CD4-positive, alpha-beta T cell (primary cell): ENCODE results near the gene IQCE. TPM values are rescaled to one million over a fixed set of nuclear protein-coding genes. Genes with fewer than 3 reads are reported as not detected.

ENCODE experiments used
- ATAC-seq: fragments of 200-7000 bp; cut with Tn5 transposase; one replicate; pipeline ENCODE4 v1.10.0; 2022; ENCODE audit warnings: mild to moderate bottlenecking; ENCODE audit not compliant: poor library complexity
- CTCF ChIA-PET: fragments of 350-600 bp; sonication (Branson Sonifier 250); formaldehyde crosslinking; loops from one replicate; lab custom pipeline; 2021; ENCODE audit warnings: antibody characterized with exemption, inconsistent platforms; lab: Charles Lee
- POLR2A ChIA-PET: fragments of 350-600 bp; sonication (Branson Sonifier 250); formaldehyde crosslinking; loops from one replicate; lab custom pipeline; 2021; ENCODE audit warnings: antibody characterized with exemption, inconsistent platforms; lab: Charles Lee
- DNase-seq, 14 experiments: peaks; one replicate each; pipeline ENCODE4 v3.0.0-alpha.2; 2013 to 2020; ENCODE audit warnings: mixed read lengths in 2 of 14
- H3K27ac ChIP-seq, 2 donors: one replicate each; pipeline versions ENCODE4 v1.5.1 to v1.7.0; 2013; ENCODE audit warnings: low read length in 2 of 2, low read depth in 1 of 2, mild to moderate bottlenecking in 1 of 2
- H3K27me3 ChIP-seq, 2 experiments: 1 replicate in 1 of 2; 2 replicates in 1 of 2; pipeline versions ENCODE4 v1.6.1 to v1.7.0; 2013; ENCODE audit warnings: low read length in 2 of 2, control low read depth in 1 of 2, mild to moderate bottlenecking in 1 of 2, moderate library complexity in 1 of 2; ENCODE audit not compliant: insufficient read depth in 2 of 2, control insufficient read depth in 1 of 2
- H3K36me3 ChIP-seq: one replicate; pipeline ENCODE4 v1.6.1; 2013; ENCODE audit warnings: low read length, control low read depth; ENCODE audit not compliant: insufficient read depth
- H3K4me1 ChIP-seq: one replicate; pipeline ENCODE4 v1.6.1; 2013; ENCODE audit warnings: low read length, control low read depth; ENCODE audit not compliant: insufficient read depth
- H3K4me3 ChIP-seq: one replicate; pipeline ENCODE4 v1.5.1; 2013; ENCODE audit warnings: mild to moderate bottlenecking, low read length, moderate library complexity
- H3K9me3 ChIP-seq, 2 experiments: 1 replicate in 1 of 2; 2 replicates in 1 of 2; pipeline versions ENCODE4 v1.6.1 to v1.7.0; 2013; ENCODE audit warnings: low read length in 2 of 2, mild to moderate bottlenecking in 2 of 2, control low read depth in 1 of 2, moderate library complexity in 1 of 2; ENCODE audit not compliant: control insufficient read depth in 1 of 2, insufficient read depth in 1 of 2
- H3K27ac Mint-ChIP-seq: one replicate; pipeline ENCODE4 v1.8.0; 2020; ENCODE audit warnings: mixed read lengths
- H3K27me3 Mint-ChIP-seq: one replicate; pipeline ENCODE4 v1.8.0; 2021; ENCODE audit warnings: mixed read lengths
- H3K36me3 Mint-ChIP-seq: one replicate; pipeline ENCODE4 v1.8.0; 2021; ENCODE audit warnings: low read depth, mixed read lengths
- H3K4me1 Mint-ChIP-seq: one replicate; pipeline ENCODE4 v1.8.0; 2021; ENCODE audit warnings: low read depth, mixed read lengths
- H3K4me3 Mint-ChIP-seq: one replicate; pipeline ENCODE4 v1.8.0; 2020; ENCODE audit warnings: mild to moderate bottlenecking, mixed read lengths
- H3K9me3 Mint-ChIP-seq: one replicate; pipeline ENCODE4 v1.8.0; 2020; ENCODE audit warnings: mixed read lengths
- intact Hi-C, 2 experiments: fragments of 100-400 bp; cut with DNase I in 1 of 2; cut with micrococcal nuclease in 1 of 2; formaldehyde crosslinking; loops; one replicate each; pipeline versions ENCODE4 v1.15.1 to v1.9.0; 2023 to 2025; cut with DNase I, micrococcal nuclease
- total RNA-seq, 174 experiments: library from RNA in 2 of 174; stranded (reverse) in 2 of 174; gene quantifications; one replicate each; pipeline ENCODE4 v1.2.3 and lab custom pipeline; 2021 to 2026
- TF ChIP-seq, protein P1 (sequence below): fragments of 200-600 bp; IDR thresholded peaks from one replicate; pipeline ENCODE4 v1.8.0; 2022; ENCODE audit warnings: antibody characterized with exemption, mild to moderate bottlenecking

IQCE gene
- total RNA-seq, 2 experiments from 2014 or later: 4.3 to 5.6 TPM

GRCh38 chr7:2595258-2595860, 36.6 kb downstream of the IQCE start:
- no peaks in the 10 kb centered on the region for H3K4me1 Mint-ChIP-seq
- no peaks in the 10 kb centered on the region for H3K9me3 Mint-ChIP-seq
- no peak overlapping the region for H3K27ac ChIP-seq
- no peaks in the 10 kb centered on the region for H3K4me1 ChIP-seq
- H3K27me3 Mint-ChIP-seq: no peaks in the 10 kb centered on the region
- DNase-seq (no peak), ATAC-seq (no peak)
- H3K27ac Mint-ChIP-seq: no peak overlapping the region
- ChIA-PET POLR2A (no interaction called here), CTCF (no interaction called here)
- H3K4me3 ChIP-seq: no peak overlapping the region
- intact Hi-C loops: no loop called here
- H3K36me3 Mint-ChIP-seq: peaks cover 24% of the 10 kb centered on the region
- H3K27me3 ChIP-seq: no peaks in the 10 kb centered on the region
- TF ChIP-seq, protein P1, sequence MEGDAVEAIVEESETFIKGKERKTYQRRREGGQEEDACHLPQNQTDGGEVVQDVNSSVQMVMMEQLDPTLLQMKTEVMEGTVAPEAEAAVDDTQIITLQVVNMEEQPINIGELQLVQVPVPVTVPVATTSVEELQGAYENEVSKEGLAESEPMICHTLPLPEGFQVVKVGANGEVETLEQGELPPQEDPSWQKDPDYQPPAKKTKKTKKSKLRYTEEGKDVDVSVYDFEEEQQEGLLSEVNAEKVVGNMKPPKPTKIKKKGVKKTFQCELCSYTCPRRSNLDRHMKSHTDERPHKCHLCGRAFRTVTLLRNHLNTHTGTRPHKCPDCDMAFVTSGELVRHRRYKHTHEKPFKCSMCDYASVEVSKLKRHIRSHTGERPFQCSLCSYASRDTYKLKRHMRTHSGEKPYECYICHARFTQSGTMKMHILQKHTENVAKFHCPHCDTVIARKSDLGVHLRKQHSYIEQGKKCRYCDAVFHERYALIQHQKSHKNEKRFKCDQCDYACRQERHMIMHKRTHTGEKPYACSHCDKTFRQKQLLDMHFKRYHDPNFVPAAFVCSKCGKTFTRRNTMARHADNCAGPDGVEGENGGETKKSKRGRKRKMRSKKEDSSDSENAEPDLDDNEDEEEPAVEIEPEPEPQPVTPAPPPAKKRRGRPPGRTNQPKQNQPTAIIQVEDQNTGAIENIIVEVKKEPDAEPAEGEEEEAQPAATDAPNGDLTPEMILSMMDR: no peak
- H3K36me3 ChIP-seq: peaks cover 24% of the 10 kb centered on the region
- no peak overlapping the region for H3K4me3 Mint-ChIP-seq
- H3K9me3 ChIP-seq: no peaks in the 10 kb centered on the region

- ATAC-seq: no peak
- intact Hi-C loops: no loop called here
- peaks cover 24% of the 10 kb centered on the region for H3K36me3 ChIP-seq
- H3K4me1 ChIP-seq: no peaks in the 10 kb centered on the region
- no peaks in the 10 kb centered on the region for H3K9me3 ChIP-seq
- no peak overlapping the region for H3K27ac ChIP-seq
- H3K4me3 ChIP-seq: no peak overlapping the region
- H3K27me3 Mint-ChIP-seq: no peaks in the 10 kb centered on the region
- H3K4me3 Mint-ChIP-seq: no peak overlapping the region
- no peak for DNase-seq
- ChIA-PET CTCF (no interaction called here), POLR2A (no interaction called here)
- H3K36me3 Mint-ChIP-seq: peaks cover 28% of the 10 kb centered on the region
- H3K4me1 Mint-ChIP-seq: no peaks in the 10 kb centered on the region
- H3K27ac Mint-ChIP-seq: no peak overlapping the region
- TF ChIP-seq, protein P1: no peak
- no peaks in the 10 kb centered on the region for H3K27me3 ChIP-seq
- H3K9me3 Mint-ChIP-seq: no peaks in the 10 kb centered on the region
Observed at GRCh38 chr7:2596464-2597272, 37.9 kb downstream of the IQCE start.

GRCh38 chr7:2597273-2597640, 38.5 kb downstream of the IQCE start:
- Mint-ChIP-seq H3K9me3 (no peaks in the 10 kb centered on the region), H3K27ac (no peak overlapping the region), H3K4me1 (no peaks in the 10 kb centered on the region), H3K36me3 (peaks cover 24% of the 10 kb centered on the region), H3K27me3 (no peaks in the 10 kb centered on the region), H3K4me3 (no peak overlapping the region)
- DNase-seq (no peak), ATAC-seq (no peak)
- Histone ChIP-seq H3K9me3 (no peaks in the 10 kb centered on the region), H3K36me3 (peaks cover 24% of the 10 kb centered on the region), H3K27ac (no peak overlapping the region), H3K27me3 (no peaks in the 10 kb centered on the region), H3K4me1 (no peaks in the 10 kb centered on the region), H3K4me3 (no peak overlapping the region)
- ChIA-PET POLR2A (no interaction called here), CTCF (no interaction called here)
- TF ChIP-seq, protein P1: no peak
- intact Hi-C loops: no loop called here
